ENCODE results near the gene NACC2.

NACC2 gene

GRCh38 chr9:136087741-136088480 lies 7.2 kb downstream of the NACC2 start:
- H3K79me2 ChIP-seq (ENCODE audit: control insufficient read depth, low read length), result no peaks in the 10 kb centered on the region
- no peaks in the 10 kb centered on the region for H3K9me2 ChIP-seq (replicated peaks; ENCODE audit: control insufficient read depth, low read length)
- H4K20me1 ChIP-seq (ENCODE audit: control insufficient read depth, insufficient read depth, low read depth, low read length), result no peaks in the 10 kb centered on the region
- no peak for TF ChIP-seq CTCF (IDR thresholded peaks at IDR 0.05; ENCODE audit: low read depth, low read length, poor library complexity, severe bottlenecking)
- TF ChIP-seq EZH2phosphoT487 (IDR thresholded peaks at IDR 0.05; ENCODE audit: borderline replicate concordance, low read length), result no peak
- H3K4me2 ChIP-seq (ENCODE audit: low read length), result no peak overlapping the region
- no peaks in the 10 kb centered on the region for H3K9me3 ChIP-seq (ENCODE audit: control insufficient read depth, insufficient read depth, low read length)
- peaks cover 11% of the 10 kb centered on the region for H3K4me1 ChIP-seq (ENCODE audit: control insufficient read depth, low read length)
- peaks cover 5% of the 10 kb centered on the region; the same call in 1 of the 2 replicates for H3K27me3 ChIP-seq (ENCODE audit: control insufficient read depth, low read length)
- H3K4me3 ChIP-seq (ENCODE audit: low read length), result no peak overlapping the region
- H3F3A ChIP-seq (ENCODE audit: control insufficient read depth, insufficient read depth), result peaks cover 4% of the 10 kb centered on the region
- H3K27ac ChIP-seq (ENCODE audit: low read depth, low read length), result no peak overlapping the region
- no peaks in the 10 kb centered on the region for H3K36me3 ChIP-seq (ENCODE audit: control insufficient read depth, low read length)

GRCh38 chr9:136086951-136087740 lies 7.9 kb downstream of the NACC2 start:
- peaks cover 5% of the 10 kb centered on the region; the same call in 1 of the 2 replicates for H3K27me3 ChIP-seq (ENCODE audit: control insufficient read depth, low read length)

GRCh38 chr9:136086213-136086881 lies 8.7 kb downstream of the NACC2 start:
- H3F3A ChIP-seq (ENCODE audit: control insufficient read depth, insufficient read depth), result peaks cover 4% of the 10 kb centered on the region
- H3K36me3 ChIP-seq (ENCODE audit: control insufficient read depth, low read length), result no peaks in the 10 kb centered on the region
- no peaks in the 10 kb centered on the region for H4K20me1 ChIP-seq (ENCODE audit: control insufficient read depth, insufficient read depth, low read depth, low read length)
- no peaks in the 10 kb centered on the region for H3K79me2 ChIP-seq (ENCODE audit: control insufficient read depth, low read length)
- H3K27me3 ChIP-seq (ENCODE audit: control insufficient read depth, low read length), result peaks cover 5% of the 10 kb centered on the region; the same call in 1 of the 2 replicates
- no peak overlapping the region for H3K4me3 ChIP-seq (ENCODE audit: low read length)
- H3K9me2 ChIP-seq (replicated peaks; ENCODE audit: control insufficient read depth, low read length), result no peaks in the 10 kb centered on the region
- H3K9me3 ChIP-seq (ENCODE audit: control insufficient read depth, insufficient read depth, low read length), result no peaks in the 10 kb centered on the region
- H3K4me2 ChIP-seq (ENCODE audit: low read length), result no peak overlapping the region
- TF ChIP-seq CTCF (IDR thresholded peaks at IDR 0.05; ENCODE audit: low read depth, low read length, poor library complexity, severe bottlenecking), result no peak
- no peak for TF ChIP-seq EZH2phosphoT487 (IDR thresholded peaks at IDR 0.05; ENCODE audit: borderline replicate concordance, low read length)
- H3K4me1 ChIP-seq (ENCODE audit: control insufficient read depth, low read length), result peaks cover 11% of the 10 kb centered on the region
- no peak overlapping the region for H3K27ac ChIP-seq (ENCODE audit: low read depth, low read length)

More at GRCh38 chr9:136086951-136087740, 7.9 kb downstream of the NACC2 start:
- H3K4me1 ChIP-seq (ENCODE audit: control insufficient read depth, low read length), result peaks cover 11% of the 10 kb centered on the region
- no peak overlapping the region for H3K4me3 ChIP-seq (ENCODE audit: low read length)
- no peaks in the 10 kb centered on the region for H3K36me3 ChIP-seq (ENCODE audit: control insufficient read depth, low read length)
- no peaks in the 10 kb centered on the region for H3K9me3 ChIP-seq (ENCODE audit: control insufficient read depth, insufficient read depth, low read length)
- H3K79me2 ChIP-seq (ENCODE audit: control insufficient read depth, low read length), result no peaks in the 10 kb centered on the region
- no peak overlapping the region for H3K4me2 ChIP-seq (ENCODE audit: low read length)
- H3F3A ChIP-seq (ENCODE audit: control insufficient read depth, insufficient read depth), result peaks cover 4% of the 10 kb centered on the region
- H3K9me2 ChIP-seq (replicated peaks; ENCODE audit: control insufficient read depth, low read length), result no peaks in the 10 kb centered on the region
- no peak overlapping the region for H3K27ac ChIP-seq (ENCODE audit: low read depth, low read length)
- H4K20me1 ChIP-seq (ENCODE audit: control insufficient read depth, insufficient read depth, low read depth, low read length), result no peaks in the 10 kb centered on the region
- no peak for TF ChIP-seq CTCF (IDR thresholded peaks at IDR 0.05; ENCODE audit: low read depth, low read length, poor library complexity, severe bottlenecking)
- no peak for TF ChIP-seq EZH2phosphoT487 (IDR thresholded peaks at IDR 0.05; ENCODE audit: borderline replicate concordance, low read length)

Data from DOHH2 (cell line).